ENCODE data around the gene COBL. TPM values are rescaled to one million over a fixed set of nuclear protein-coding genes. Genes with fewer than 3 reads are reported as not detected.

COBL gene
- total RNA-seq, 4 donors from 2014 or later, result 17.2 to 59.7 (median 31.0) TPM

- no peak overlapping the region for H3K4me3 ChIP-seq
- no peaks in the 10 kb centered on the region for H3K36me3 ChIP-seq
- no peak for ATAC-seq
- peaks cover 0 to 30% (median 0%) of the 10 kb centered on the region in 3 donors for H3K4me1 ChIP-seq
- no peaks in the 10 kb centered on the region for H3K27me3 ChIP-seq
- no peak overlapping the region for H3K27ac ChIP-seq
- WGBS, 2 donors (ENCODE audit: low coverage in 1 of 2), result no CpG with 5 or more reads among the region's 4 CpGs
- no peaks in the 10 kb centered on the region for H3K9me3 ChIP-seq
- no peak for TF ChIP-seq POLR2A (IDR thresholded peaks at IDR 0.05)
- TF ChIP-seq EP300 (IDR thresholded peaks at IDR 0.05), result no peak
- no peak for TF ChIP-seq POLR2AphosphoS5 (IDR thresholded peaks at IDR 0.05)
- no peak for TF ChIP-seq CTCF (IDR thresholded peaks at IDR 0.05)
These were observed 14.8 kb downstream of the COBL start for GRCh38 chr7:51301806-51302205.

GRCh38 chr7:51300762-51301674, 15.6 kb downstream of the COBL start:
- WGBS, 2 donors (ENCODE audit: low coverage in 1 of 2), result 92 to 97% methylated on average over 3 to 13 of the region's 30 CpGs
- ATAC-seq, result no peak
- no peaks in the 10 kb centered on the region for H3K9me3 ChIP-seq
- H3K27me3 ChIP-seq, result no peaks in the 10 kb centered on the region
- no peak overlapping the region for H3K27ac ChIP-seq
- H3K36me3 ChIP-seq, result no peaks in the 10 kb centered on the region
- H3K4me3 ChIP-seq, result no peak overlapping the region
- no peak for TF ChIP-seq POLR2A (IDR thresholded peaks at IDR 0.05)
- no peak for TF ChIP-seq CTCF (IDR thresholded peaks at IDR 0.05)
- no peak for TF ChIP-seq POLR2AphosphoS5 (IDR thresholded peaks at IDR 0.05)
- no peak for TF ChIP-seq EP300 (IDR thresholded peaks at IDR 0.05)
- H3K4me1 ChIP-seq, result peaks cover 0 to 22% (median 0%) of the 10 kb centered on the region in 3 donors

GRCh38 chr7:51299391-51300133, 17.0 kb downstream of the COBL start:
- peaks cover 0 to 30% (median 0%) of the 10 kb centered on the region in 3 donors for H3K4me1 ChIP-seq
- WGBS, 2 donors (ENCODE audit: low coverage in 1 of 2), result 96% methylated on average over 3 to 4 of the region's 5 CpGs
- H3K4me3 ChIP-seq, result no peak overlapping the region
- no peak for ATAC-seq
- H3K9me3 ChIP-seq, result no peaks in the 10 kb centered on the region
- H3K36me3 ChIP-seq, result no peaks in the 10 kb centered on the region
- H3K27ac ChIP-seq, result no peak overlapping the region
- no peak for TF ChIP-seq POLR2A (IDR thresholded peaks at IDR 0.05)
- no peak for TF ChIP-seq EP300 (IDR thresholded peaks at IDR 0.05)
- TF ChIP-seq CTCF (IDR thresholded peaks at IDR 0.05), result no peak
- no peak for TF ChIP-seq POLR2AphosphoS5 (IDR thresholded peaks at IDR 0.05)
- H3K27me3 ChIP-seq, result no peaks in the 10 kb centered on the region

- no peak for ATAC-seq
These were observed 17.7 kb downstream of the COBL start for GRCh38 chr7:51298912-51299311.

More at GRCh38 chr7:51298912-51299311, 17.7 kb downstream of the COBL start:
- no peak overlapping the region for H3K27ac ChIP-seq
- H3K36me3 ChIP-seq, result no peaks in the 10 kb centered on the region
- H3K4me1 ChIP-seq, result peaks cover 0 to 28% (median 0%) of the 10 kb centered on the region in 3 donors
- TF ChIP-seq CTCF (IDR thresholded peaks at IDR 0.05), result no peak
- TF ChIP-seq POLR2A (IDR thresholded peaks at IDR 0.05), result no peak
- no peak for TF ChIP-seq EP300 (IDR thresholded peaks at IDR 0.05)
- no peak for TF ChIP-seq POLR2AphosphoS5 (IDR thresholded peaks at IDR 0.05)
- no peaks in the 10 kb centered on the region for H3K9me3 ChIP-seq
- 70 to 100% methylated on average over 2 of the region's 5 CpGs for WGBS, 2 donors (ENCODE audit: low coverage in 1 of 2)
- no peak overlapping the region for H3K4me3 ChIP-seq
- no peaks in the 10 kb centered on the region for H3K27me3 ChIP-seq
